HG02840 (cell line): ENCODE results near the gene GASK1B.

Source experiments
- ATAC-seq: cut with Tn5 transposase; IDR thresholded peaks from one replicate; pipeline ENCODE4 v1.9.1; 2021; ENCODE audit warnings: mild to moderate bottlenecking, moderate library complexity, moderate number of reproducible peaks; ENCODE audit not compliant: unreplicated experiment, low FRiP score

Gene GASK1B

GRCh38 chr4:158172261-158173258, at the start of gene GASK1B:
Gene GASK1B (minus strand): TSS chr4:158173025. CDS start chr4:158171375, 1,650 bp downstream.
- no peak for ATAC-seq

GRCh38 chr4:158219623-158220022, 46.8 kb upstream of the GASK1B start:
- ATAC-seq, result no peak

DNA sequence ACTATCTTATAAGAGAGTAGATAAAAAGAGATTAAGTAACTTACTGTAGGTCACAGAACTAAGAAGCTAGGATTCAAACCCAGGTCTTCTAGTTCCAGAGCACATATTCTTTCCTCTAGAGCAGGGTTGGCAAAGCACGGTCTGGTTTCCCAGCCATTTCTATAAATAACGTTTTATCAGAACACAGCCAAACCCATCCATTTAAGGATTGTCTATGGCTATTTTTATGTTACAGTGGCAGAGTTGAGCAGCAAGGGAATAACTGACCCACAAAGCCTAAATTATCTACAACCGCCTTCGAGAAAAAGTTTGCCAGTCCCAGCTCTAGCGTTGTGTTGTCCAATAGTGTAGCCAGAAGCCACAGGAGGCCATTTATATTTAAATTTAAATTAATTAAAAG, 44.9 kb upstream of the GASK1B start:
- no peak for ATAC-seq

GRCh38 chr4:158214856-158215255, 42.0 kb upstream of the GASK1B start:
- ATAC-seq, result no peak

DNA sequence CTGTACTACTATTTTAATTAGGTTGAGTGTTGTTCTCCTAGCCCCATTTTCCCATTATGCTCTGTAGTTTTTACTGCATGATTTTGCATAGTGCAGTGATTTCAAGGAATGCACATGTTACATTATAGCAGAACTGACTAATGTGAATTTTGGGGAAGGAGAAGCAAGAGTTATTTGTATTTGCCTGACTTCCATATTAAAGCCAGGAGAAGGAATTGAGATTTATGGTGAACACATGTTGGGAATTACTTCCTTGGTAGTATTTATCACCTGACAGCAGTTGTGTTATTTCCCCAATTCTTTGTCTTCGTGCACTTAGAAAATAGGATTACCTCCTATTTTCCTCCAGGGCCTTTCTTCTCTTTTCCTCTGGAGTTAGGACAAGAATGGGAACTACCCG, 40.6 kb upstream of the GASK1B start:
- ATAC-seq, result no peak

- ATAC-seq, result no peak
Measured at GRCh38 chr4:158211222-158211621, 38.4 kb upstream of the GASK1B start.

GRCh38 chr4:158209825-158210807, 37.3 kb upstream of the GASK1B start, which contains the start of gene TMEM144:
Gene TMEM144 (plus strand): TSS chr4:158210486. CDS start chr4:158212668, 2,182 bp downstream.
- peak; percentile 82 for ATAC-seq

- ATAC-seq, result peak; percentile 75
Measured at GRCh38 chr4:158208963-158209640, 36.3 kb upstream of the GASK1B start.

DNA sequence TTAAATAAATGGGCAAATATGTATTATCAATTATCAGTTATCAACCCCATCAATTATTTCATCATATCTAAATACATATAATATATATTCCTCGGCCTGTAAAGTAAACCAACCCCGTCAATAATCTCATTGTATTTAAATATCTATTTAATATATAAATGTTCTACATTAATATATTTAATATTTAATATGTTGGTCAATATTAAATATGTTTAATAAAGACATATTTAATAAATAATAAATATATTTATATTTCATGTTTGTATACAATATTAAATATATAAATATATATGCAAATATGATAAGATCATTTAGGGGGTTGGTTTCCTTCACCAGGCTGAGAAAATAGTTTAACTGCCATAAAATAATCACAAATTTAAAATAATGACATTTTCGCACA, 31.1 kb upstream of the GASK1B start:
- no peak for ATAC-seq

DNA sequence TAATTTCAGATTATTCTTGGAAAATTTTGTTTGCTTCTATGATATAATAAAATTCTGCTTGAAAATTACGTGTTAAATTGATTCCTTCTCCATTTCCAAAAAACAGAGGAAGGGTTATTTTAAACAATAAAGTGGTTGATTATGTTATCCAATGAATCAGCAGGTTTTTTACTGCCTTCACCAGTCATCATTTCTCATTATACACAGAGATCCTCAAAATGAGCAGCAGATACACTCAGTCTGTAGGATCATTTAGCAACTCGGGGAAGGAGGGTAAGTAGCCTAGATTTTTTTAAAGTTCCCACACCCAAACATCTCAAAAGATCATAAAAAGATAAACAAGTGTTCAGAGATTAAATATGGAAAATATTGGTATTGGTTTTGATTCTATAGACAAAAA, 30.6 kb upstream of the GASK1B start:
- no peak for ATAC-seq

GRCh38 chr4:158202481-158202880, 29.7 kb upstream of the GASK1B start:
- ATAC-seq, result no peak

DNA sequence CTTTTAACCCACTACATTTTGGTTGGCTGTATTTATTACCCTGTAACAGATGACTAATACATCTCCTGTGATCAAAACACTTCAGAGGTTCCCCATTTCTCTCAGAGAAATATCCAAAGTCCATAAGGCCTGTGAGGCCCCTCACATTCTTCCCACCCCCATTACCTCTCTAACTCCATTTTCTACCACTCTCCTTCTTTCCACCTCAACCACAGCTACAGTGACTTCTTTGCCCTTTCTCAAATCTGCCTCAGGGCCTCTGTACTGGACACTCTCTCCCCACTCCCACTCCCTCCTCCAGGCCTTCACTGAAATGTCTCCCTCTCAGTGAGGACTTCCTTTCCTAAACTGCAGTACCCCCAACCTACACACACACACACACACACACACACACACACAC, 29.1 kb upstream of the GASK1B start:
- no peak for ATAC-seq

- no peak for ATAC-seq
Measured at GRCh38 chr4:158201322-158201721, 28.5 kb upstream of the GASK1B start.

GRCh38 chr4:158200214-158200613, 27.4 kb upstream of the GASK1B start:
- ATAC-seq, result no peak

GRCh38 chr4:158197194-158197776, 24.5 kb upstream of the GASK1B start:
- ATAC-seq, result no peak

GRCh38 chr4:158195297-158195696, 22.5 kb upstream of the GASK1B start:
- ATAC-seq, result no peak

DNA sequence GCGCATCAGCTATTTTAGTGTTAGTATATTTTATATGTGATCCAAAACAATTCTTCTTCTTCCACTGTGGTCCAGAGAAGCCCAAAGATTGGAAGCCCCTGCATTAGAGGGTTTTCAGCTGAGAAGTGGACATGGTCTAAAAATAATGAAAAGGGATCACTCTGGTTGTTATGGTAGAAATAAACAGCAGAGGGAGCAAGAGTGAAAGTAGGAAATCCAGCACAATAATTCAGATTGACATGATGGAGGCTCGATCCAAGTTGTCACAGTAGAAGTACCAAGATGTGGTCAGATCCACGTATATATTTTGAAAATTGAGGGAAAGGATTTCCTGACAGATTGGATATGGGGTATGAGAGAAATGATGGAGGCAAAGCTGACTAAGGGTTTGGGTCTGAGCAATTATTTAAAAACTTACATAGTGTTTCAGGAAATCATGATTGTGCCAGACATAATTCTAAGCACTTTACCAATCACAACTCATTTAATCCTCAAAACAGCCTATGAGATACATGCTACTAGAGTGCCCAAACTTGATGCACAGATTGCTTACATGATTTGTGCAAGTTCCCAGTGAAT, 20.4 kb upstream of the GASK1B start:
- ATAC-seq, result no peak

DNA sequence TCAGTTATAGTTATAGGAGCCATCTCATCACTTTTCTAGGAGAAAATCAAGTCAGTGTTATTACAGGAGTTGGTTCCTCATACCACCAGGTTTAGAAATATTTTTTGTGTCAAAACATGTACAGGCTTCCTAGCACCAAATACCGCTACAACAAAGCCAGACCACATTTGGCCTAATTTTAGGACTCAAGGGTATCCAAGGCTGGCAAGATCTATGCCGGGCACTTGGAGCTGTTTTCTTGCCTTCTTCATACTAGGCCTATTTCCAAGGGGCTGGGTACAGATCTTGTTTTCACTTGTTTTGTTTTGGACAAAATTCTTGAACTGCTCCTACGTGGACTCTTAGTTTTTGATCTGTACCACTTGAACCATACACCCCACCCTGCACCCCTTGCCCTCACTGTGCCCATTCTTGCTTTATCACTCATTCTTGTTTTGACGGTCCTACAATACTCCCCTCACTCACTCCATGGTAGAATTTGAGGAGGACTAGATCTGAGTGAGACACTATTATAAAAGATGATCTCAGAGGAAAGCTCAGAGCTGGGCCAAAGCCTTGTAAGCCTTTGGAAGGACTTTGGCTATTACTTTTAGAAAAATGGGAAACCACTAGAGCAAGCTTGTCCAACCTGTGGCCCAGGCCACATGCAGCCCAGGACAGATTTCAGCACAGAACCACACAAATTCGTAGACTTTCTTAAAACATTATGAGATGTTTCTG, 19.8 kb upstream of the GASK1B start:
- no peak for ATAC-seq

DNA sequence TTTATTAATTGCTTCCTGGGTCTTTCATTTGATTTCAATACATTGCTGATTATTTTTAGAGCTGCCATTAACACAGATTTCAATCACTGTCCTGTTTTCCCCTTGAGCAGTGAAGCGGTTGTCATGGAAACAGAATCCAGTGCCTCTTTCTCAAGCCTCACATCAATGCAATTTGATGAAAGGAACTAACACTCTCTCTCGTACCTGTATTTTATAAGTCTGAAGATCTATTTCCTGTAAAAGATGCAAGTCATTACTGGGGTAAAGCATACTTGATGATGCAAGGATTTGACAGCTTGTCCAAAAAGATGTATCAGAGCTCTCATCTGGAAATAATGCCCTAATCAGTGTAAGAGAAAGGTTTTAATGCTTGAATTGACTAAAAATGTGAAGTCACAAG, 17.9 kb upstream of the GASK1B start:
- no peak for ATAC-seq
